Measurements from ENCODE around the gene PECR. TPM values are rescaled to one million over a fixed set of nuclear protein-coding genes. Genes with fewer than 3 reads are reported as not detected.

Gene PECR
- total and polyA plus RNA-seq, 2 of the 4 experiments (the other 2 are of a cell fraction), result 11.4 to 17.7 TPM

- no peak overlapping the region for H2BK15ac ChIP-seq (ENCODE audit: low read depth, low read length)
- H2BK20ac ChIP-seq (ENCODE audit: low read depth, low read length), result no peak overlapping the region
- no peak overlapping the region for H3K4me2 ChIP-seq (ENCODE audit: low read depth, low read length)
- H2AK9ac ChIP-seq (replicated peaks; ENCODE audit: low read depth, low read length, poor library complexity), result no peak overlapping the region
- no peak overlapping the region for H3K14ac ChIP-seq (replicated peaks; ENCODE audit: low read depth, low read length)
- no peak overlapping the region for H3K9ac ChIP-seq (ENCODE audit: low read depth, low read length)
- no peak overlapping the region for H2AFZ ChIP-seq (replicated peaks; ENCODE audit: low read length, poor library complexity)
- no peak overlapping the region for H3K4me3 ChIP-seq (ENCODE audit: insufficient read depth, low read depth, low read length)
- no peaks in the 10 kb centered on the region for H3K9me3 ChIP-seq (ENCODE audit: control insufficient read depth, insufficient read depth, low read length)
- H3K23ac ChIP-seq (ENCODE audit: low read depth, low read length), result no peak overlapping the region
- dilution Hi-C loops (cut with HindIII; ENCODE audit: low sequenced_read_pairs, unreplicated experiment), result no loop called here
- in situ Hi-C loops (cut with MboI; ENCODE audit: low sequenced_read_pairs), result no loop called here
- ChIA-PET CTCF (no interaction called here), POLR2A (ENCODE audit: unreplicated experiment) (no interaction called here)
- H2BK5ac ChIP-seq (ENCODE audit: low read depth, low read length, poor library complexity, severe bottlenecking), result no peak overlapping the region
- WGBS, 2 experiments (ENCODE audit: extremely low coverage in 2 of 2, insufficient read length in 1 of 2), result 94% methylated on average over 6 of the region's 23 CpGs; no CpG with 5 or more reads in 1 of the 2 experiments
- TF ChIP-seq POLR2A (IDR thresholded peaks at IDR 0.05; ENCODE audit: low read depth, low read length), result no peak
- TF ChIP-seq MXI1 (IDR thresholded peaks at IDR 0.05; ENCODE audit: borderline replicate concordance, low read depth, low read length), result no peak
- TF ChIP-seq MAFK (IDR thresholded peaks at IDR 0.05; ENCODE audit: low read depth, low read length), result no peak
- TF ChIP-seq FOS (IDR thresholded peaks at IDR 0.05; ENCODE audit: low read depth, low read length), result no peak
- TF ChIP-seq RAD21 (IDR thresholded peaks at IDR 0.05; ENCODE audit: low read length), result no peak
- TF ChIP-seq CTCF (conservative IDR thresholded peaks at IDR 0.05; ENCODE audit: low read depth, low read length), result no peak
- TF ChIP-seq RCOR1 (IDR thresholded peaks at IDR 0.05; ENCODE audit: insufficient replicate concordance, low read length), result no peak
- no peak overlapping the region for H3K4ac ChIP-seq (ENCODE audit: low read depth, low read length)
- H4K8ac ChIP-seq (ENCODE audit: low read depth in 2 of 2, low read length in 2 of 2), result no peak overlapping the region
- no peak for ATAC-seq (ENCODE audit: low read depth)
- H3K9me1 ChIP-seq (ENCODE audit: insufficient read depth, low read length), result no peaks in the 10 kb centered on the region
- H3K56ac ChIP-seq (ENCODE audit: extremely low read depth, insufficient read depth, low read length), result no peak overlapping the region
- no peak overlapping the region for H2BK120ac ChIP-seq (ENCODE audit: low read depth, low read length)
- H2AK5ac ChIP-seq (ENCODE audit: low read depth, low read length), result no peak overlapping the region
- no peak overlapping the region for H3K27ac ChIP-seq (ENCODE audit: insufficient read depth, low read length)
- H3K79me1 ChIP-seq (ENCODE audit: low read depth in 1 of 2, low read length in 2 of 2), result no peaks in the 10 kb centered on the region
- no peak overlapping the region for H4K91ac ChIP-seq (ENCODE audit: insufficient read depth, low read depth, low read length)
- H4K5ac ChIP-seq (ENCODE audit: low read depth, low read length), result no peak overlapping the region
- H3K36me3 ChIP-seq (ENCODE audit: control insufficient read depth, insufficient read depth, low read length), result no peaks in the 10 kb centered on the region
- no peaks in the 10 kb centered on the region for H4K20me1 ChIP-seq (ENCODE audit: insufficient read depth, low read length)
- no TSS peak for BruUV-seq (replicated peaks)
- peaks cover 2% of the 10 kb centered on the region; the same call in 1 of the 2 replicates for H3K4me1 ChIP-seq (ENCODE audit: control insufficient read depth, insufficient read depth, low read length)
- DNase-seq, result no peak
- intact Hi-C loops (cut with micrococcal nuclease), result no loop called here
- no peak overlapping the region for H3K18ac ChIP-seq (ENCODE audit: low read depth, low read length)
- H3K27me3 ChIP-seq (ENCODE audit: control insufficient read depth, insufficient read depth, low read length), result no peaks in the 10 kb centered on the region
Measured at GRCh38 chr2:216014986-216015385, 66.6 kb downstream of the PECR start.

All from IMR-90 (cell line).